ENCODE measurements around the gene SLC9A1.

The SLC9A1 gene

GRCh38 chr1:27102134-27102706 lies 52.7 kb downstream of the SLC9A1 start:
- no peak for DNase-seq

GRCh38 chr1:27101696-27102095 lies 53.2 kb downstream of the SLC9A1 start:
- no peak for DNase-seq

- DNase-seq, result no peak
Observed at GRCh38 chr1:27101054-27101491, 53.9 kb downstream of the SLC9A1 start.

- DNase-seq, result no peak
Observed at GRCh38 chr1:27100335-27101053, 54.4 kb downstream of the SLC9A1 start.

- DNase-seq, result no peak
Observed at GRCh38 chr1:27099587-27100334, 55.2 kb downstream of the SLC9A1 start.

DNA sequence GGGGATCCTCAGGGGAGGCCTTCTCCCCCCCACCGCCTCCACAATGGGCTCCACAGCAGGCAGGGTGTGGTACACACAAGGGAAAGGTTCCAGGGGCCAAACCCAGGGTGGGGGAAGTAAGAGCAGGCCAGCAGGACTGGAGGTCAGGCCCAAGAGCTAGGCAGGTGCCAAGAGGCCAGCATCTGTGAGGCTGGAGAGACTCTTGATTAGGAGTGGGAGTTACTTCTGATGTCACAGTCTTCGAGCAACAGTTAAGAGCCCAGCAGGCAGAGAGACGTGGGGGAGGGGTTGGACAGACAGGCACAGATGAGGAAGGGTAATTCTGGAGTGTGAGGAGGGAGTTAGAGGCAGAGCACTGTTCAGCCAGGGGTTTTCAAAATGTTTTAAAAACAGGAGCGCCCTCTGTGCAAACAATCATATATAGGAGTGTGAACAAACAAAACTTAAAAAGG lies 55.8 kb downstream of the SLC9A1 start:
- peak; percentile 48 to 66 for DNase-seq

- DNase-seq, result no peak
Observed at GRCh38 chr1:27098431-27099134, 56.3 kb downstream of the SLC9A1 start.

- DNase-seq, result peak; percentile 54 to 69
Observed at GRCh38 chr1:27097484-27097917, 57.4 kb downstream of the SLC9A1 start.

- DNase-seq, result no peak
Observed at GRCh38 chr1:27095576-27095975, 59.3 kb downstream of the SLC9A1 start.

- DNase-seq, result no peak
Observed at GRCh38 chr1:27092888-27093287, 62.0 kb downstream of the SLC9A1 start.

- DNase-seq, result no peak
Observed at GRCh38 chr1:27090911-27091310, 64.0 kb downstream of the SLC9A1 start.

GRCh38 chr1:27087371-27088220 lies 67.3 kb downstream of the SLC9A1 start:
- no peak for DNase-seq

DNA sequence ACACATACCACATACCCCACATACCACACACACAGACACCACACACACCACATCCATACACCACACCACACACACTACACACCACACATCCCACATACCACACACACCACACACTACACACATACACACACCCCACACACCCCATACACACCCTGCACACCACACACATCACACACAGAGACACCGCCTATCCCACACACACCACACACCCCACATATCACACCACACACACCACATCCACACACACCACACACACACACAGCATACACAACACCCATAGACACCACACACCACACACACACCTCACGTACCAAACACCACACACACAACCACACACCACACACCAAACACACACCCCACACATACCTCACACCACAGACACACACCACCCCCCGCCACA lies 68.3 kb downstream of the SLC9A1 start:
- DNase-seq, result no peak

DNA sequence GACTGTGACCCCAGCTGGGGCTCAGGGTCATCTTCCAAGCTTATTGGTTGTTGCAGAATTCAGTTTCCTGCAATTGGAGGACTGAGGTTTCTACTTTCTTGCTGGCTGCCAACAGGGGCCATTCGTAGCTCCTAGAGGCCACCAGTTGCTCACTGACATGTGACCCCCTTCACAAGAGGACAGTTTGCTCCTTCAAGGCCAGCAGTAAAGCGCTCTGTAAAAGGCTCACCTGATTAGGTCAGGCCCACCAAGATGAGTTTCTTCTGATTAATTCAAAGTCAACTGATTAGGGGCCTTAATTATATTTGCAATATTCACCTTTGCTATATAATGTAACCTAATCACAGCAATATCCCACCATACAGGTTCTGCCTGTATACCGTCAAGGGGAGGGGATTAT lies 68.9 kb downstream of the SLC9A1 start:
- DNase-seq, result no peak

DNA sequence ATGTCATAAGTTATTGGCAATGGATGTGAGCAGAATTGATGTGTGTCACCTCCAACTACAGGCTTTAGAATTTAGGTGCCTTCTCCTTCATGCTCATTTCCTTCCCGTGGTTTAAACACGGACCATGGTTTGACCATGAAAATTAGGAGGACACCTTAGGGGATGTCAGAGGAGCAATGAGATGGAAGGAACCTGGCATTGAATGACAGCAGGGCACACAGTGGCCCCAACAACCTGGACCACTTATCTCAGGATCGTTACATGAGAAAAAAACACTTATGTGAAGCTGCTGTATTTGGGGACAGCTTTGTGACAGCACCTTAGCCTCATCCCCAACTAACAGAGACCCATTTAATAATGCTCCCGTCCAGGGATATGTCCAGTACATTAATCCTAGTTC lies 70.8 kb downstream of the SLC9A1 start:
- DNase-seq, result no peak

DNA sequence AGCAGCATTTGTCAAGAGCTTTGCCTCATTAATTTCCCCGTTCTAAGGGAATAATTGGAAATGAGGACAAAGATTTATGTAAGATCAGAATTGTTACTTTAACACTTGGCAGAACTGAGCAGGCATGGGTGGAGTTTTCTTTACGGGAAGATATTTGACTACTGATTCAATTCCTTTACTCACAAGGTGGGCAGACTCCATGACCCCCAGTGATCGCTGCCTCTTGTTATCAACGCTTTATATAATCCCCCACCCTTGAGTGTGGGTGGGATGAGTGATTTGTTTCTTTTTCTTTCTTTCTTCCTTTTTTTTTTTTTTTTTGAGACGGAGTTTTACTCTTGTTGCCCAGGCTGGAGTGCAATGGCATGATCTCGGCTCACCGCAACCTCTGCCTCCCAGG lies 77.0 kb downstream of the SLC9A1 start:
- no peak for DNase-seq

- DNase-seq, result no peak
Observed at GRCh38 chr1:27076803-27077202, 78.1 kb downstream of the SLC9A1 start.

DNA sequence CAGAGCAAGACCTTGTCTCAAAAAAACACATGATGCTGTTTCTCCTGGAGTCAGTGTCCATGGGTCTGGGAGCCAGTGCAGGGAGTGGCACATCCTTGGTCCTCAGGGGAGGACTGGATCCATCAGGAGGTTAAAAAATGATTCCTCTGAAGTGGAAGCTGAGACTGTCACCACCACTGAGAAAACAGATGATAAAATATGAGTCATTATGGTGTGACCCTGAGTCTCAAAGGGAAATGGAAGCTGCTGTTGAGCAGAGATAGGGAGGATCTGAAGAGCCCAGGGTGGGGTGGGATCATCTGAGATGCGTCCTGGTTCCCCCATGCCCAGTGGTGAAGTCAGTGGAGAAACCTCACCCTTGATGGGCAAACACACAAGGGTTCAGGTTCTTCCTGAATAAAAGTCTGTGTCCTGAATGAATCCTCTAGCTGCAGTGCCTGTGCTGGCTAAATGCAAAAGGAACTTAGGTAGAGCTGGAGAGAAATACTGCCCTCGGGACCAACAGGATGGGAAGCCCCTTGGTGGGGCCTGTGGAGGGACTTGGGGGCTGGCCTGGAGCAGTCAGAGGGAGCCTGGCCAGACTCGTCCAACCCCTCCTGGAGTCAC lies 80.6 kb downstream of the SLC9A1 start:
- no peak for DNase-seq

DNA sequence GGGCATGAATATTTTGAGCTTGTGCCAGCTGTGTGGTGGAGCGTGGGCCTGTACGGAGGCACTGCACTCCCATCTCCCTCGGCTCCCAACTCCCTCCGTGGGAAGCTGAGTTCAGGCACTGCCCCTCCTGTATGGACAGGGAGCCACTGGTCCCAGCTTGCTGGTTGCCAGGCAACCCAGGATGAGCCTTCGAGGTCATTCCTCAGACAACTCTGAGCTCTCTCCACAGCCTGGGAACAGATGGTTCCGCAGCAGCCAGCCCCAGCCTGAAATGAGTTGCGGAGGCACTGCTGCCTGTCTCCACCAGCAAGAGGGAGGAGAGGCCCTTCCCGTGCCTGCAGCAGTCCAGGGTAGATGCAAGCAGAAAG lies 83.9 kb downstream of the SLC9A1 start:
- peak; percentile 92 to 94 for DNase-seq

DNA sequence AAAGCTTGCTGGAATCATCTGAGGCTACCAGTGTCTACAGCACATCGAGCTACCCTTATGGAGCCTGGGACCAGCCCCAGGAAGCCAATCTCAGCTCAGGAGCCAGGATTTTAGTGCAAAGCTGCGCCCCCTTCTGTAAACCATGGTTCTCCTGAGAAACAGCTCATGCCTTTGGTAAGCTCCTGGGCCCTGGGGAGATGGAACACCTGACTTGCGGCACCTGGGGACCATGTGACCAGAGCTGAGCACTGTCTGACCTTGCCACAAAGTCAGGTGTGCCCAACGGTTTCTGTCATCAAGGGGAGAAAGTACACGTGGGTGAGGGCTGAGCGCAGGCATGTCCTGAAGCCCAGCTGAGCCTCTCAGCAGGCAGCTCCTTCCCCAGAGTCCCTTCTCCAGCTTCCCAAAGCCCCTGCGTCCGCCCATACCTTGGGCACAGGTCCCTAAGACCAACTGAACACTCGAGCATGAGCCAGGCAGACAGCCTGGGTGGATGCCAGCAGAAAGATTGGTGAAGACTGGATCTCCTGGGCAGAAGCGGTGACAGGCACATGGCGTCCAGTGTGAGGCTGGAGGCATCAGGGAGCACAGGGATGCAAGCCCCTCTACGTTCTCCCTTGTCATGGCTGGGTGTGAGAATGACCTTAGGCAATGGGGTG lies 84.4 kb downstream of the SLC9A1 start:
- DNase-seq, result peak in 1 of 2 experiments; percentile 24

- DNase-seq, result no peak
Observed at GRCh38 chr1:27068922-27069321, 86.0 kb downstream of the SLC9A1 start.

Data from NCI-H524 (cell line).